Measurements from ENCODE around the gene TGM2.

- TF ChIP-seq CTCF (IDR thresholded peaks at IDR 0.05), result no peak
- TF ChIP-seq POLR2A (IDR thresholded peaks at IDR 0.05), result no peak
Observed at GRCh38 chr20:38151455-38151854, 13.6 kb downstream of the TGM2 start.
